ENCODE results near the gene MED7.

DNA sequence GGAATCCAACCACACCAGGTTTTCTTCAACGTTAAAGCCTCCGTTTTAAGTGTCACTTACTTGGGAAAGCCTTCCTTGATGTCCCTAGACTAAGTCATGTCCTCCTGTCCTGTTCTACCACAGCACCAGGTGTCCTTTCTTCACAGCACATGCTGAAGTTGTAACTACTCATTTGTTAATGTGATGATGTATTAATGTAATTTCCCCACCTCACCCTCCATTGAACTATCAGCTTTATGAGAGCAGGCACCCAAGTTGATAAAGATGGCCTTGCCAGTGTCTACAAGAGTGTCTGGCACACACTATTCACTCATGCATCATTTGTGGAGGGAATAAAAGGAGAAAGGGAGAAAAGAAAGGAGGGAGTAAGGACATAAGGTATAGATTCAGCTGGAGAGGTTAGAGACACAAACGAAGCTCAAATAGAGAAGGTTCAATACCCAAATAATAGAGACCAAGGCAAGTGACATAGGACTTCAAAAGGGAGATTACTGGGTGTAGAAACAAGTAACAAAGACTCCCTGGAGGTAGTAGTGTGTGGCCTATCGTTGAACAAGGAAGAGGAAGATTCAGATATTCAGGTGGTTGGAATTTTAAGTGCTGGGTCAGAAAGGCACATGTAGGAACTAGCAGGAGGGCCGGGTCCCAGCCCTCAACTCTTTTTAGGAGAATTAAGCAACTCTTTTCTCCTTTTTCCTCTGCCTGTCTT is 44.5 kb upstream of the MED7 start:
- TF ChIP-seq POLR2A (IDR thresholded peaks at IDR 0.05; ENCODE audit: low read length) (no peak), GATA1 (IDR thresholded peaks at IDR 0.05; ENCODE audit: low read depth, low read length) (no peak)

All from erythroblast (primary cell).